Measurements from ENCODE around the gene FARP2. TPM values are rescaled to one million over a fixed set of nuclear protein-coding genes. Genes with fewer than 3 reads are reported as not detected.
"Not testable (repeated sequence)": the region's sequence is repeated elsewhere in the genome, so short reads cannot be mapped to it uniquely, and the experiment has no call there.

Gene FARP2
- polyA plus RNA-seq, 2 donors, result 13.2 to 19.9 TPM

DNA sequence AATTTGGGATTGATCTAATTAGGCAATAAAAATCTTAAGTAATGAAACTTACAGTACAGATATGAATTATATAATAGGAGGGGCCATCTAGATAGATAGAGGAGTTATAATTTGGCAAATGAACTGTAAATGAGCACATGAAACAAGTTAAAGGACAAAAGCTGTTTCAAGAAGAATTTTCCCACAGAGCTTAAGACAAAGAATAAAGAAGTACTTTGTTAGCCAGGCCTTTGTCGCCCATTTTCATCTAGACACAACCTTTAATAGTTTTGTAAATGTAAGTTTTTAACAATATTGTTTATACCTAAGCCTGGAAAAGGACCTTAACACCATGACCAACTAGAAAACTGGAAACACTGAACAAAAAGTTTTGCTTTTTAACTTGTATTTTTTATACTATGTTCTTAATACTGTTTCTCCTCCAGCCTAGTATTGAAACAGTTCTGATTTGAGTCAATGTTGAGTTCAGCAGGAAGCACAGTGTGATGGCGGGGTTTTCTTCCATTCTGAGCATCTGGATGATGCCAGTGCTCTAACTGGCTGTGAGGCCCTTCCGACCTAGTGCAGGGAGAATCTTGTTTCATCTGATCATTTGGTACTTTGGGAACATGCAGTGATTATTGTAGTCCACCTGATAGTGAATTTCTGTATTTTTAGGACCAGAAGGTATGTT lies 37.6 kb downstream of the FARP2 start:
- no peaks in the 10 kb centered on the region for H3K27me3 ChIP-seq (ENCODE audit: control insufficient read depth in 1 of 2, insufficient read depth in 2 of 2, low read length in 2 of 2)
- H3K9me3 ChIP-seq (ENCODE audit: control insufficient read depth in 2 of 2, insufficient read depth in 1 of 2, low read depth in 1 of 2, low read length in 1 of 2), result no peaks in the 10 kb centered on the region
- WGBS, 2 donors, result 87% methylated on average over 3 of the region's 3 CpGs
- no peak overlapping the region for H3K27ac ChIP-seq (ENCODE audit: low read depth in 2 of 2, low read length in 1 of 2)
- peaks cover 0 to 2% of the 10 kb centered on the region in 2 donors for H3K36me3 ChIP-seq (ENCODE audit: control insufficient read depth in 2 of 2, insufficient read depth in 2 of 2, low read length in 1 of 2)
- peaks cover 0 to 11% of the 10 kb centered on the region in 2 donors for H3K4me1 ChIP-seq (ENCODE audit: control insufficient read depth in 2 of 2, insufficient read depth in 2 of 2, low read length in 1 of 2)
- no peak overlapping the region for H3K4me3 ChIP-seq (ENCODE audit: low read depth in 1 of 2, low read length in 2 of 2)

DNA sequence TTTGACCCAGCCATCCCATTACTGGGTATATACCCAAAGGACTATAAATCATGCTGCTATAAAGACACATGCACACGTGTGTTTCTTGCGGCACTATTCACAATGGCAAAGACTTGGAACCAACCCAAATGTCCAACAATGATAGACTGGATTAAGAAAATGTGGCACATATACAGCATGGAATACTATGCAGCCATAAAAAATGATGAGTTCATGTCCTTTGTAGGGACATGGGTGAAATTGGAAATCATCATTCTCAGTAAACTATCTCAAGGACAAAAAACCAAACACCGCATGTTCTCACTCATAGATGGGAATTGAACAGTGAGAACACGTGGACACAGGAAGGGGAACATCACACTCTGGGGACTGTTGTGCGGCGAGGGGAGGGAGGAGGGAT lies 40.7 kb downstream of the FARP2 start:
- H3K27ac ChIP-seq (ENCODE audit: low read depth in 2 of 2, low read length in 1 of 2); H3K4me1 ChIP-seq (ENCODE audit: control insufficient read depth in 2 of 2, insufficient read depth in 2 of 2, low read length in 1 of 2); H3K9me3 ChIP-seq (ENCODE audit: control insufficient read depth in 2 of 2, insufficient read depth in 1 of 2, low read depth in 1 of 2, low read length in 1 of 2); H3K27me3 ChIP-seq (ENCODE audit: control insufficient read depth in 1 of 2, insufficient read depth in 2 of 2, low read length in 2 of 2); H3K4me3 ChIP-seq (ENCODE audit: low read depth in 1 of 2, low read length in 2 of 2); H3K36me3 ChIP-seq (ENCODE audit: control insufficient read depth in 2 of 2, insufficient read depth in 2 of 2, low read length in 1 of 2): not testable (repeated sequence)
- 95 to 98% methylated on average over 6 of the region's 6 CpGs for WGBS, 2 donors

DNA sequence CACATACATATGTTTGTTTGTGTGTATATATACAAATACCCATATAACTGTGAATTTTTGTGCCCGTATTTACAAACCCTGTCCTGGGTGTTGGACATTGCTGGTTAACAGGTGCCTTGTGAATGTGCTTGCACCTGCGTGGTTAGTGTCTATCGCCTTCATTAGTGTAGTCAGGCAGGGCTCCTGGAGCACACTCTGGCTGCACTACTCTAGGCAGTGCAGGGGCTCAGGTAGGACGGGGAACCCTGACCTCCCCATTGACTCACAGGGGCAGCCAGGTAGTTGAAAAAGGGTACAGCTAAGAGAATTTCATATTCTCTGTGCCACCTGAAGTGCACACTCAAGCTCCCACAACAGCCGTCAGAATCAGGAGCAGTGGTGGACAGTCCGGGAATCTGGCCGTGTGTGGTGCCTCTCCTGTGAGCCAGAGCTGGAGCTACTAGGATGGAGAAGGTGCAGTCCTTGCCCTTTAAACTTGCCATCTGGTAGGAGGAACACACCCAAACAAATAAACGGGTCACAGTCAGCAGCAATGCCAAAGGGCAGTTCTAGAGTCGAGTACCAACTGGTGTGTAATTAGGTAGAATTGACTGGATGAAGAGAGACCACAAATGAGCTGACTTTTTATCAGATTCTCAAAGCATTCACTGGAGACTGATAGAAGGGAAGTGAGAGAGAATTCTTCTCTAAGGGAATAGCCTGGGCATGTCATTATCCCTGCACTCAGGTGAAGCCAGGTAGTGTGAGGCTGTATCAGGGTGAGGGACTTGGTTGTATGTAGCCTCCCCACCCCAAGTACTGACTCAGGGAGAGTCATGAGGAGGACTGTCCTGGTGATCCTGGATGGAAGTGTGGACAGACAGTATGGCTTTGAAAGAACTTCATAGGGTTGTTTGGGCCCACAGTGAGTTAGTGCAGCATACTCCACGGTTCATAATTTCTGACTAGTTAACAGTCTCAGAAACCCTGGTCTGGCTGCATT lies 44.1 kb downstream of the FARP2 start:
- no peak overlapping the region for H3K27ac ChIP-seq (ENCODE audit: low read depth in 2 of 2, low read length in 1 of 2)

DNA sequence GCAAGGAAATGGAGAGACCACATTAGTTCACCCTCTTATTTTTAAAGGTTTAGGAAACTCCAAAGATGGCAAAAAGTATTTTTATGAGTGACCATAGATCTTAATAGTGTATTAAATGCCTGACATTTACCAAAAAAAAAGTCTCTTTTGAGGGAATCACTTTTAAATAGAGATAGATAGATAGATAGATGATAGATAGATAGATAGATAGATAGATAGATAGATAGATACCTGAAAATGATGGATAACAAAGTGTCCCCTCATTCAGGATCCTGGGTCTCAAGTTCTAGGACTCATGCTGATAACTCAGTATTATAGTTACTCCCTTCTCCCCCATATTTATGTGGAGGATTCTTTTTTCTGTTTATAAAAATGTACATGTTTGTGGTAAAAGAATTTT lies 52.8 kb downstream of the FARP2 start:
- H3K27me3 ChIP-seq (ENCODE audit: control insufficient read depth in 1 of 2, insufficient read depth in 2 of 2, low read length in 2 of 2), result no peaks in the 10 kb centered on the region
- H3K4me1 ChIP-seq (ENCODE audit: control insufficient read depth in 2 of 2, insufficient read depth in 2 of 2, low read length in 1 of 2), result no peaks in the 10 kb centered on the region
- peaks cover under 1 to 11% of the 10 kb centered on the region in 2 donors for H3K36me3 ChIP-seq (ENCODE audit: control insufficient read depth in 2 of 2, insufficient read depth in 2 of 2, low read length in 1 of 2)
- no peaks in the 10 kb centered on the region for H3K9me3 ChIP-seq (ENCODE audit: control insufficient read depth in 2 of 2, insufficient read depth in 1 of 2, low read depth in 1 of 2, low read length in 1 of 2)
- no peak overlapping the region for H3K4me3 ChIP-seq (ENCODE audit: low read depth in 1 of 2, low read length in 2 of 2)
- no peak overlapping the region for H3K27ac ChIP-seq (ENCODE audit: low read depth in 2 of 2, low read length in 1 of 2)

More for the DNA sequence above, 44.1 kb downstream of the FARP2 start:
- Histone ChIP-seq H3K4me3 (ENCODE audit: low read depth in 1 of 2, low read length in 2 of 2) (no peak overlapping the region), H3K9me3 (ENCODE audit: control insufficient read depth in 2 of 2, insufficient read depth in 1 of 2, low read depth in 1 of 2, low read length in 1 of 2) (no peaks in the 10 kb centered on the region), H3K36me3 (ENCODE audit: control insufficient read depth in 2 of 2, insufficient read depth in 2 of 2, low read length in 1 of 2) (no peaks in the 10 kb centered on the region), H3K4me1 (ENCODE audit: control insufficient read depth in 2 of 2, insufficient read depth in 2 of 2, low read length in 1 of 2) (peaks cover 0 to 3% of the 10 kb centered on the region in 2 donors), H3K27me3 (ENCODE audit: control insufficient read depth in 1 of 2, insufficient read depth in 2 of 2, low read length in 2 of 2) (no peaks in the 10 kb centered on the region)
- 69 to 81% methylated on average over 10 of the region's 10 CpGs for WGBS, 2 donors

DNA sequence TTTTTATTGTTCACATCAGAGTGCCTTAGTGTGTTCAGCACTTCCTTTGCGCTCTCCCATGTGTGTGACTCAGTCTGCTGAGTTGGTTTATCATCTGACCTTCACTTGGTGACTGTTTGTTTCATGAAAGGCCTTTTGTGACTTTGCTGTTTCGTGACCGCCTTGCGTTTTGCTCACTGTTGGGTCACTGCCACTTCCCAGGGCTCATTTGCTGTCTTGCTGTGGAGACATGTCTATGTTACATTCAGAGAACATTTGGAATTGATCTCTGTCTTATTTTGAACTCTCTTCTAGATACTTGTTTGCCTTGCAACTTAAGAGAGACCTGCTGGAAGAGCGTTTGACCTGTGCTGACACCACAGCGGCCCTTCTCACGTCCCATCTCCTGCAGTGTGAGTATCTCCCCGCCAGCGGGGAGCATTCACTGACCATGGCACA lies 54.7 kb downstream of the FARP2 start:
- H3K36me3 ChIP-seq (ENCODE audit: control insufficient read depth in 2 of 2, insufficient read depth in 2 of 2, low read length in 1 of 2), result peaks cover 10 to 28% of the 10 kb centered on the region in 2 donors
- H3K27ac ChIP-seq (ENCODE audit: low read depth in 2 of 2, low read length in 1 of 2), result no peak overlapping the region
- 89 to 92% methylated on average over 9 of the region's 9 CpGs for WGBS, 2 donors
- H3K9me3 ChIP-seq (ENCODE audit: control insufficient read depth in 2 of 2, insufficient read depth in 1 of 2, low read depth in 1 of 2, low read length in 1 of 2), result no peaks in the 10 kb centered on the region
- H3K4me1 ChIP-seq (ENCODE audit: control insufficient read depth in 2 of 2, insufficient read depth in 2 of 2, low read length in 1 of 2), result no peaks in the 10 kb centered on the region
- no peaks in the 10 kb centered on the region for H3K27me3 ChIP-seq (ENCODE audit: control insufficient read depth in 1 of 2, insufficient read depth in 2 of 2, low read length in 2 of 2)
- H3K4me3 ChIP-seq (ENCODE audit: low read depth in 1 of 2, low read length in 2 of 2), result no peak overlapping the region

DNA sequence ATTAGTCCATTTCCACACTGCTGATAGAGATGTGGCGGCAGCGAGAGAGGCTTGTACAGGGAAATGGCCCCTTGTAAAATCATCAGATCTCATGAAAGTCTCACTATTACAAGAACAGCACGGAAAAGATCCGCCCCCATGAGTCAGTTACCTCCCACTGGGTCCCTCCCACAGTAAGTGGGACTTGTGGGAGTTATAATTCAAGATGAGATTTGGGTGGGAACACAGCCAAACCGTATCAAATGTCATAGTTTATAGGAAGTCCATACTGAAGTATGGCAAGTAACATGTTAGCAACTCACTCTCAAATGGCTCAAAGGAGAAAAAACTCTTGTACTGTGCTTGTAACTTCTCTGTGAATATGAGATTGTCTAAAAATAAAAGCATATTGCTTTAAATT lies 56.1 kb downstream of the FARP2 start:
- H3K9me3 ChIP-seq (ENCODE audit: control insufficient read depth in 2 of 2, insufficient read depth in 1 of 2, low read depth in 1 of 2, low read length in 1 of 2), result no peaks in the 10 kb centered on the region
- 76 to 79% methylated on average over 5 of the region's 5 CpGs for WGBS, 2 donors
- no peaks in the 10 kb centered on the region for H3K27me3 ChIP-seq (ENCODE audit: control insufficient read depth in 1 of 2, insufficient read depth in 2 of 2, low read length in 2 of 2)
- H3K4me3 ChIP-seq (ENCODE audit: low read depth in 1 of 2, low read length in 2 of 2), result no peak overlapping the region
- no peaks in the 10 kb centered on the region for H3K4me1 ChIP-seq (ENCODE audit: control insufficient read depth in 2 of 2, insufficient read depth in 2 of 2, low read length in 1 of 2)
- no peak overlapping the region for H3K27ac ChIP-seq (ENCODE audit: low read depth in 2 of 2, low read length in 1 of 2)
- peaks cover 10 to 35% of the 10 kb centered on the region in 2 donors for H3K36me3 ChIP-seq (ENCODE audit: control insufficient read depth in 2 of 2, insufficient read depth in 2 of 2, low read length in 1 of 2)

DNA sequence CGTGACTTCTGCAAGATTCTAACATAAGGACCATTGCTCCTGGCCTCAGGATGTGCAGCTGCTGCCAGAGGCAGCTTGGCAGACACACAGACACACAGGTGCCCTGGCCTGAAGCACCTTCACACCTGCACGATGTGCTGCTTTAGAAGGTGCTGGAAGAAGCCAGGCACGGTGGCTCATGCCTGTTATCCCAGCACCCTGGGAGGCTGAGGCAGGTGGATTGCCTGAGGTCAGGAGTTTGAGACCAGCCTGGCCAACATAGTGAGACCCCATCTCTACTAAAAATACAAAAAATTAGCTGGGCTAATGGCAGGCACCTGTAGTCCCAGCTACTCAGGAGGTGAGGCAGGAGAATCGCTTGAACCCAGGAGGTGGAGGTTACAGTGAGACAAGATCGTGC lies 57.4 kb downstream of the FARP2 start:
- not testable (repeated sequence) for H3K4me3 ChIP-seq (ENCODE audit: low read depth in 1 of 2, low read length in 2 of 2); H3K27me3 ChIP-seq (ENCODE audit: control insufficient read depth in 1 of 2, insufficient read depth in 2 of 2, low read length in 2 of 2); H3K4me1 ChIP-seq (ENCODE audit: control insufficient read depth in 2 of 2, insufficient read depth in 2 of 2, low read length in 1 of 2); H3K9me3 ChIP-seq (ENCODE audit: control insufficient read depth in 2 of 2, insufficient read depth in 1 of 2, low read depth in 1 of 2, low read length in 1 of 2); H3K27ac ChIP-seq (ENCODE audit: low read depth in 2 of 2, low read length in 1 of 2)
- 90 to 97% methylated on average over 5 of the region's 5 CpGs for WGBS, 2 donors
- H3K36me3 ChIP-seq (ENCODE audit: control insufficient read depth in 2 of 2, insufficient read depth in 2 of 2, low read length in 1 of 2), result peaks cover 10 to 41% of the 10 kb centered on the region in 2 donors

DNA sequence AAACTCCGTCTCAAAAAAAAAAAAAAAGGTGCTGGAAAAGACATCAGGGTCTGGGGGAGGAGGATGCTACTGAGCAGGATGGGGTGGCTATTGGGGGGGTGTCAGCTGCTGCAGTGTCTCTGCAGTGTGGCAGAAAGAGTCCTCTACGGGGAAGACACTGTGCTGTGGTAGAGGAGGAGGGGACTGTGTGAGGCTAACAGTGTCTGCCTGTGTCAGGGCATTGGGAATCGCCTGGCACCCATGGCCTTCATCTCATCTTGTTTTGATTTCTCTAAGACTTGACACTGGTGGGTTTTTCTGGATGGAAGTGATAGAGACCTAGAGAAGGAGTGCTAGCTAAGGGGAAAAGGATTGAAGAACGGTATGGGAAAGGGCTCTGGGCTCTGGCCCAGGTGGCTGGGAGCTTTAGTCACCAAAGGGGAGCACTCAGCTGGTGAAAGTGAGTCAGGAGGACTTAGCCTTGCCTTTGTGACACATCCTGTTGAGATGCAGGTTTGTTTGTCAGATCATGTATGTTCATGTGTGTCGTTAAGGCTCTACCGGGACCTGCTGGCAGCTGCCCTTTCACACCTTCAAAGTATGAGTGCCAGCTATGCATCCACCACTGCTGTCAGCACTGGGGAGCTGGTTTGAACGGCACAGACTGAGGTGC lies 58.0 kb downstream of the FARP2 start:
- Histone ChIP-seq H3K9me3 (ENCODE audit: control insufficient read depth in 2 of 2, insufficient read depth in 1 of 2, low read depth in 1 of 2, low read length in 1 of 2) (no peaks in the 10 kb centered on the region), H3K4me3 (ENCODE audit: low read depth in 1 of 2, low read length in 2 of 2) (no peak overlapping the region), H3K4me1 (ENCODE audit: control insufficient read depth in 2 of 2, insufficient read depth in 2 of 2, low read length in 1 of 2) (no peaks in the 10 kb centered on the region), H3K27me3 (ENCODE audit: control insufficient read depth in 1 of 2, insufficient read depth in 2 of 2, low read length in 2 of 2) (no peaks in the 10 kb centered on the region), H3K27ac (ENCODE audit: low read depth in 2 of 2, low read length in 1 of 2) (no peak overlapping the region), H3K36me3 (ENCODE audit: control insufficient read depth in 2 of 2, insufficient read depth in 2 of 2, low read length in 1 of 2) (peaks cover 10 to 41% of the 10 kb centered on the region in 2 donors)
- 81 to 86% methylated on average over 7 of the region's 7 CpGs for WGBS, 2 donors

DNA sequence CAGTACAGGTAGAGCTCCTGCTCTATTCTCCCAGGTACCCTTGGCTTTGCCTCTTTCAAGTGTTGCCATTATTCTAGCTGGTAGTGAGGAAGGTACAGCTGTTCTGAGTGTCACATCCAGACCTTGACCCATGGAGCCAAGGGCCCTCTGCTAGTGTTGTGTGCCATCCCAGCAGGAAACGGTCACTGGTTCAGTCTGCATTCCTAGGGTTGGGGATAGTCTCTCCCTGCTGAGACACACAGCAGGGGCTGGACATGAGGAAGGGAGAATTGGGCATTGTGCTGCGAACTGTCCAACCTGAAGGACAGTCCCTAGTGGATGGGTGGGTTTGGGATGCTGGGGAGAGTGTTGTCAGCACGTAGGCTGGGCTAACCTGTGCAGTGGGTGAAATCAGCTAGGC lies 59.1 kb downstream of the FARP2 start:
- Histone ChIP-seq H3K4me1 (ENCODE audit: control insufficient read depth in 2 of 2, insufficient read depth in 2 of 2, low read length in 1 of 2) (no peaks in the 10 kb centered on the region), H3K4me3 (ENCODE audit: low read depth in 1 of 2, low read length in 2 of 2) (no peak overlapping the region), H3K36me3 (ENCODE audit: control insufficient read depth in 2 of 2, insufficient read depth in 2 of 2, low read length in 1 of 2) (peaks cover 11 to 41% of the 10 kb centered on the region in 2 donors), H3K9me3 (ENCODE audit: control insufficient read depth in 2 of 2, insufficient read depth in 1 of 2, low read depth in 1 of 2, low read length in 1 of 2) (no peaks in the 10 kb centered on the region), H3K27ac (ENCODE audit: low read depth in 2 of 2, low read length in 1 of 2) (no peak overlapping the region), H3K27me3 (ENCODE audit: control insufficient read depth in 1 of 2, insufficient read depth in 2 of 2, low read length in 2 of 2) (no peaks in the 10 kb centered on the region)
- WGBS, 2 donors, result 94 to 95% methylated on average over 3 of the region's 3 CpGs
